HUDEP-2 (cell line): ENCODE measurements around the gene SLC25A1.

Experiments used
- DNase-seq, 76 experiments: peaks; one replicate each; lab custom pipeline; 2025; ENCODE audit not compliant: unreplicated experiment in 76 of 76; lab: John Stamatoyannopoulos, UW

SLC25A1 gene

DNA sequence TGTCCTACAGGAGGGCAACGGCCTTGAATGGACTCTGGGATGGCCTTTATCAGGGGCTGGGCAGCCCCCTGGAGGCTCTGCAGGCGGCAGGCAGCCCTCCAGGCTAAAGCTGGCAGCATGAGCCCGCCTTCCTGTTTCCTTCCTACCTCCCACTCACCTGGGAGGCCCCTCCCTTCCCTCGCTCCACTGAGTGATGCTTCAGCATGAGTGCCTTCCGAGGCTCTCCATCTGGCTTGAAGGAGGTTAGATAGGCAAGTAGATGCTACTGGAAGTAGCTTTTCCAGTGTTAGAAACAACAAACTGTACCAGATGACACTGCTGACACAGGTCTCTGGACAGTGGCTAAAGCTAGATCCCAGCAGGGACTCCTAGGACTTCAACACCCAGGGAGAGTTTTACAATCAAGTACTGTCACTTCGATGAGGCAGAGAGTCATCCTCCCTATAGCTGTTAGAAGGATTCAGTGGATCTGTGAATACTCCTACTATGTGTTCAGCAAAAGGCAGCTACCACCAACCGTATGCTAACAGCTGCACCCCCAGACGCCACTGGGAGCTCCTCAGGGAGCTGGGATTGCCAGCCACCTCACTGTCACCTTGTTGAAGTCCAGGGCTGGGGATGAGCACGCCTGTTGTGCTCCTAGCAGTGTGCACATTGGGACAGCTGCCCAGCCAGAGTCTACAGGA lies 4.1 kb upstream of the SLC25A1 start:
- DNase-seq: no peak

DNA sequence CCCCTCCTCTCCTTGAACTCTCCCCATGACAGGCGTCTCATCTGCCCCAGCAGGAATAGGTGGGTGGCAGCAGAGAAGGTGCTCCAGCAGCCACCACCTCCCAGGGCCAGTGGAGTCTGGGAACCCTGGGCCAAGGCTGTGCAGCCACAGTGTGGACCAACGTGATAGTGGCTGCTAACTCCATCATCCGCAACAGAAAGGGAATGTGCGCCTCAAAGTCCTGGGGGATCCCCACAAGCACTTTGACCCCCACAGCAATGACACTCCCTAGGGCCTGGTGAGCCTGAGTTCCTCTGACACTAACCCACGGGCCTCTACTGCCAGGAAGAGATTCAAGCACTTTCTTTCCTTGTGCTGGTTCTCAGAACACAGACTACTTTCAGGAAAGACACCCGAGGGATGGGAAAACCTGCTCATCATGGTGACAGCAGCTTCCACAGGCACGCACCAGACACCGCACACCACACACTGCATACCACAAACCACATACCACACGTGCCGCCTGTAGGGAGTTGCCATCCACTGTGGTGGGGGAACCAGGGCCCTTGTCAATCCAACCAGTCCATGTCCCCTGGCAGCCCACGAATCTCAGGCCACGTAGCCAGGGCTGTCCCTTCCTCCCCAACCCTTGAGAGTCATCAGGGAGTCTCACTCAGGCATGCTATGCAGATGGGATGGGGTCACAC lies 3.4 kb upstream of the SLC25A1 start:
- no peak for DNase-seq

DNA sequence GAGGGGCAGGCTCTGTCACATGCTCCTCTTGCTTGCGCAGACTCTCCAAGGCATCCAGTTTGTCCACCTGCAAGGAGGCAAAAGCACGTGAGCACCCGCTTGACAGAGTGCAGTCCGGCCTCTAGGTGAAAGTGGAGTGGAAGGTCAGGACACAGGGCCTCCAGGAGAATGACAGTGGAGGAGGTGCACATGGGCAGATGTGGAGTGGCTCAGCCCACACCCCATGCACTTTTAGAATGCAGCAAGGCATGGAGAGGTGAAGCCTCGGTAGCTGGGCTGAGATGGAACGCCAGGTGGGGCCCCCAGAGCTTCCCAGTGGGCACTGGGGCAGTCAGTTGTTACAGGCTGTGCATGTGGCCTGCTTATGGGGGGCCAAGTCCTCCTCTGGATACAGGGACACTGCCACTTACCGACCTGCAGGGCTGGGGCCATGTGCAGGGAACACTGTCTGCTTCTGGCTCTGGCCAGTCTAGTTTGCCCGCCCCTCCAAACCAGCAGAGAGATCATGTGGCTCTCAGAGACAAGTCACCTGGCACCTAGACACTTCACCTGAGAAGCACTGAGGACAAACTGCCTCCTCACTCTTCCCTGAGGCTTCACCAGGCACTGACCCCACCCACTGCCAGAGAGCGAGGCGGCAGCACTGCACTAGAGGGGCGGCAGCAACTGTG lies 2.3 kb upstream of the SLC25A1 start:
- DNase-seq: no peak

DNA sequence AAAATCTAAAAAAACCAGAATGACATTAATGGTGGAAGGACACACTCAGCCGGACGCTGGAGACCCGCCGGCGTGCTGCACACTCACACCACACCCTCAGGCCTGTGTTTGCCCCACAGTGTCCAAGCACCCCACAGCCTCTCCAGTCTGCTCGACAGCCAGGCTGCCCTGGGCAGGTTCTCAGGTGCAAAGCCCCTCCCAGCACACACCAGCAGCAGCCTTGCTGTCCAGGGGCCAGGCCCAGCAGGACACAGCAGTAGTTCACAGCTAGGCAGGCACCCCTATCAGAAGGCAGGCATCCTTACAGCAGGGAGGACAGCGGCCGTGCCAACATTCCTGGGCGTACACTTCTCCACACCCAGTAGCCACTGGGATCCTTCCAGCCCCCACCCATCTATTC lies 1.7 kb upstream of the SLC25A1 start:
- DNase-seq: no peak

DNA sequence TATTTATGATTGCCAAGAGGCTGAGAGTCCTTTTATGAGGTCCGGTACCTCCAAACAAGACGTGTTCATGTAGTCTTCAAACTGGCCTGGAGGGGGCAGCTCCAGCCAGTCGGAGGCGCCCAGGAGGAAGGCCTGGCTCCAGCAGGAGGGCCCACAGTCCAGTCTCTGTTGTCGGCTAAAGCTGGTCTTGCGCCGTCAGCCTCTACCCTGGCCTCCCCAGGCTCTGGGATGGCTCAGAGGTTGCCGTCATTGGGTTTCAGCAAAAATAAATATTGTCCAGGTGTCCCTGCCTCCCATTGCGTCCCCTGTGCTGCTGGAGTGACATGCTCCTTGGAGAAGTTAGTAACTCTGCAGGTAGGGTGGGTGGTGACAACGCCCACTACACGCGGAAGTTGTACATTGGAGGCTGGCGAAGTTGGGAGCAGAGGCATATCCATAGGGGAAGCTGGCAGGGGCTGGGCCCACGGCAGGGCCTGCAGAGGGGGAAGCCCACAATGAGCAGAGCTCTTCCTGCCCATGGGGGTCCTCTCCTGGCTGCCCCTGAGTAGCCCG lies 1.0 kb upstream of the SLC25A1 start:
- DNase-seq: peak in 68 of 76 experiments; percentile 8 to 75 (median 51)

DNA sequence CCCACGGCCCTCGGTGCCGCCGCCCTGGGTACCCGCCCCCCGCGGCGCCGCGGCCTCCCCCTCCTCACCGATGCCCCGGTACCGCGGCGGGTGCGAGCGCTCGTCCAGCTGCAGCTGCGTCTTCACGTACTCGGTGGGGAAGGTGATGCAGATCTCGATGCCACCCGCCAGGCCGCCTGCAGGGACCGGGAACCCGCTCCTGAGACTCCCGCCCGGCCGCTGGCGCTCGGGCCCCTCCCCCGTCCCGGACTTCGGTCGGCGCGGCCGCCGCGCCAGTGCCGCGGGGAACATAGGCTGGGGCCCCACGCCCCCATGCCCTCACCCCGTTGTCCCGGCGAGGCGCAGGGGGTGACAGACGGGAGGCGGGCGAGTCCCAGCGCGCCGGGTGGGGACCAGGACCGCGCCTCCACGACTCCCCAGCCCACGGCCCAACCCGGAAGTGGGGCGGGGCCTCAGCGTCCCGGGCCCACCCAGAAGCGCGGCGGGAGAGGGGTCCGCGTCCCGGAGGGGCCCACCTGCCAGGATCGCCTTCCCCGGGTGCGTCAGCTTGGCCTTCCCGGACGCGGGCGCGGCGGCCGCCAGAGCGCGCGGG lies 375 bp downstream of the SLC25A1 start:
- peak in 16 of 76 experiments; percentile 29 to 68 (median 49) for DNase-seq

DNA sequence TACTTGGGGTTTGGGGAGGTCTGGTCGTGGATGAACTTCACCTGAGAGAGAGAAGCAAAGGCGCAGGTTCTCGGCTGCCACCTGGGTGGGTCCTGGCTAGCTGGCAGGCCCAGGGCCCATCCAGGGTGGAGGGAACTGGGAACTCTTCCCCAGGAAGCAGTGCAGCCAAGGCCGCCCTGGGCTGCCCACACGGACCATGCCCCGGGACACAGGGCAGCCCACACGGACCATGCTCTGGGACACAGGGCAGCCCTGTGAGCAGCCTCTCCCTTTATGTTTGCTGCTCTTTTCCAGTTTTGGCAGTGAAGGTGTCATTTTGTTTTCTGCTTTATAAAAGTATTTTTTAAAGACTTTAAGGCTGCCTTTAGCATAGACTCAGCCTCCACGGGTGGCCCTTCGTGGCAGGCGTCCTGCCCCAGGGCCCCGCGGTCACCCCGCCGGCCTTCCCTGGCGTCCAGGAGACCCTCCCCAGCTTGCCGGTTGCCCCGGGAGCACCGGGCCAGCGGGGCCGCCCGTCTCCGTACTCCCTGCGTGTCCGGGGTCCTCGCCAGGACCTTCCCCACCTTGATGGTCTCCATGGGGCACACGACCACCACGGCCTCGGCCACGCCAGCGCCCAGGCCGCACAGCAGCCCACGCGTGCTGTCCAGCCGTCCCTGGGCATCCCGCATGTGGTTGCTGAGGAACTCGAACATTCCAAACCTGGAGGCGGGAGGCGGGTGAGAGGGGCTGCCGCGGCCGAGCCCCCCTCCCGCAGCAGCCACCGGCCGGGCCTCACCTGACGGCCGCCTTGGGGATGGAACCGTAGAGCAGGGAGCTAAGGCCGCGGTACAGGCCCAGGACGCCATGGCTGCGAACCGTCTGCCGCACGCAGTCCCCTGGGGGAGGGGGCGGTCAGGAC lies 1.1 kb downstream of the SLC25A1 start:
- no peak for DNase-seq

DNA sequence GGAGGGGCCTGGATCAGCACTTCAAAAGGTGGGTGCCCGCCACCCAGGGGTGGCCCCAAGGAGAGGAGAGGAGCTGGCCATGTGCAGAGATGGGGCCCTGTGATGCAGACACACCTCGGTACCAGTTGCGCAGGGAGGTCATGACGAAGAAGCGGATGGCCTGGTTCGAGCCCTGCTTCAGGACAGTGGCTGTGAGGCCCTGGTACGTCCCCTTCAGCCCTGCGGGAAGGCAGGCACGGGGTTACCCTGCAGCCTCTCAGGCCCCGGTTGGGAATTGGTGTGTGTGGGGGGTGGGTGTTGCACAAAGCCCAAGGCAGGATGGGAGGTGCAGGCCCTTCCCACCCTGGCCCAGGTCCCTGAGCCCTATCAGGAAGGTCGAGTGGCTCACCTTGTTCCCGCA lies 1.8 kb downstream of the SLC25A1 start:
- DNase-seq: no peak

DNA sequence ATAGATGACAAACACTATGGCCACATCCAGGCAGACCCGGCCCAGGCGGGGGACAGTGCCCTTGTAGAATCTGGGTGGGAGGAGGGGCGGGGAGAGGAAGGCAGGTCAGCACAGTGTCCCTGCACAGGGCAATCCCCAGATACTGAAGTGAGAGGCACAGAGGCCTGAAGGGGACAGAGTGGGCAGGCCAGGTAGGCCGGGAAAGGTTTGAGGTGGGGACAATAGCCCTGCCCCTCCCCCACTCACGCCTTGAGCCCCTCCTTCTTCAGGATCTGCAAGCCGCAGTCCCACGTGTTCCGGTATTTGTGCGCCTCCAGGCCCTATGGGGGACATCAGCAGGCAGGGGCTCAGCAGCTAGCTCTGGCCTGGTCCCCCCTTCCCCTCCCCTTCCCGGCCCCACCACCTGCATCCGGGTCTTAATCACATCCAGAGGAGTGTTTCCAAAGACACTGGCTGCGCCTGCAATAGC lies 2.3 kb downstream of the SLC25A1 start:
- DNase-seq: no peak

DNA sequence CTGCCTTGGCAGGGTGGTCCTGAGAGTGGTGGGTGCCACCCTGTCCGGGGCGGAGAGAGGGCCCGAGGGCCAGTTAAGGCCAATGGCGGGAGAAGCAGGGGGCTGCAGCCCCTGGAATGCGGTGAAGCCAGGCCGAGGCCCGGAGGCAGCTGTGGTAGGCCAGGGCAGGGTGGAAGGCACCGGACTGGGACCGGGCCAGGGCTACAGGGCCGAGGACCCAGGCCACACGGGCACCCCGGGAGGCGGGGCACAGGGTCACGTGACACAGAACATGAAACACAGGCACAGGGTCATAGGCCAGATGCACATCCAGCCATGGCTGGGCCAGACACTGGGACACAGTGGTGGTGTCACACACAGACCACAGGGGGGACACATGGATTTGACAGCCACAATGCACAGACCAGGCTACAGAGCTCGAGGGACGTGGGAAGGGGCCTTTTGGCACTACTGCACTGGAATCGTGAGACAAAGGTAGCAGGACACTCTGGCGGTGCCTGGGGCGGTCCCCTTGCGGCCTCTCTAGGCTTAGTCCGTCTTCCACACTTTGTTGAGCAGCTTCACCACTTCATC lies 2.8 kb downstream of the SLC25A1 start:
- DNase-seq: peak in 2 of 76 experiments; percentile 15 to 16

DNA sequence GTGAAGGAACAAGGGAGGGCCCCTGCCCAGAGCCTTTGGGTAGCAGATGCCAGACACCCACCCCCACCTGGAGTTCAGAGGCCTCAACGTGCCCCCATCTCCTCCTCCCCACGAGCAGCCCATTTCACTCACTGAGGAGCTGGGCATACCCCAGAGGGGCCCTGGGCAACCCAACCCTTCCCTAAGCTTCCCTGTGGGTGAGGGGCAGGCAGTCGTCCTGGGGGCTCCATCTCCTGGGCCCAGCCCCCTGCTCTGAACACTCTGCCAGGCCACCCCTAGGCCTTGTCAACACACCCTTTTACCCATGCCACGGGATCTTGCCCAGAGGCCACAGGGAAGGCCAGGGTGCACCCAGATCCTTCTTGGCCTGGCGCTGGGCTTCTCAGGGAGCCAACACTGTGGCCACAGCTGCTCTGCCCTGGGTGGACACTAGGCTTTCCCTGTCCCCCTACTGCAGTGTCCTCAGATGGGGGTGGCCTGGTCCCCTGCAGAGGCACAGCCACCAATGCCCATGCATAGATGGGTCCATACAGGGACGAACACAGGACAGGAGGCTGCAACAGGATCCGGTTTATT lies 3.4 kb downstream of the SLC25A1 start:
- DNase-seq: no peak

DNA sequence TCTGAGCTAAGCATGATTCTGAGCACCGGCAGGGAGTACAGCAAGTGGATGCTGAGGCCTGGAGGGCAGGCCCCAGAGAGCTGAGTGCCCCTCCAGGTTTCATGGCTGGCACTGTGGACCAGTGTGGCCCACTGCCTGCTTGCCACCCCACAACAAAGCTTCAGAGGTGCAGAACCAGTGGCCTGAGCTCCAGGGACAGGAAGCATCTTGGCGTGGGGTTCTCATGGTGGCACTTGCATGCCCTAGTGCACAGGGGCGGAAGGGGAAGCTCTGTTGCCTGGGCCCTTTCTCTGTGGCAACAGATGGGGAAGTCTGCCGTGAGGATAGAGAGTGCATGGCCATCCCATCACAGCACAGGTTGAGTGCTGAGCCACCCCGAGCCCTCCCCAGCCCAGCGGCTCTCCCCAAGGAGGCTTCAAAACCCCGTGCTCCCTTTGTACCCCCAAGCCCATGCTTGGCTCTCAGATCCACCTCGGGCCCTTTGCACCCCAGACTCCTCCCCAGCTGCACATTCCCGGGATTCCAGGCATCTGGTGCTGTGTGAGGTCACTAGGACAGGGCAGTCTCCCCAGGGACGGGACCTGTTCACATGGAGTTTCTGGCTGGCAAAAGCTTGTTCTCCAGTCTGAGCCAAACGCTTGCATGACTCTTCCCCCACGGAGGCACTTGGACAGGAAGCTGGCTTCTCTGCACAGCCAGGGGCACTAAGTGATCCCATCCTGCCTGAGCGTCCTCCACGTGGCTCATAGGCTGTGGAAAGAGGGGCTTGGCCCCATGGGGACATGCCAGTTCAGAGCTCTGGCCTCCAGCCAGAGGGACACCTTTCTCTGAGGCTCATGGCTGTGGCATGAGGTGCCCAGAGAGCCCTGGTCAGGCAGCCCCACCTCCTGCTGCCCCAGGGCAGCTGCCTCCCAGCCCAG lies 4.2 kb downstream of the SLC25A1 start:
- no peak for DNase-seq

DNA sequence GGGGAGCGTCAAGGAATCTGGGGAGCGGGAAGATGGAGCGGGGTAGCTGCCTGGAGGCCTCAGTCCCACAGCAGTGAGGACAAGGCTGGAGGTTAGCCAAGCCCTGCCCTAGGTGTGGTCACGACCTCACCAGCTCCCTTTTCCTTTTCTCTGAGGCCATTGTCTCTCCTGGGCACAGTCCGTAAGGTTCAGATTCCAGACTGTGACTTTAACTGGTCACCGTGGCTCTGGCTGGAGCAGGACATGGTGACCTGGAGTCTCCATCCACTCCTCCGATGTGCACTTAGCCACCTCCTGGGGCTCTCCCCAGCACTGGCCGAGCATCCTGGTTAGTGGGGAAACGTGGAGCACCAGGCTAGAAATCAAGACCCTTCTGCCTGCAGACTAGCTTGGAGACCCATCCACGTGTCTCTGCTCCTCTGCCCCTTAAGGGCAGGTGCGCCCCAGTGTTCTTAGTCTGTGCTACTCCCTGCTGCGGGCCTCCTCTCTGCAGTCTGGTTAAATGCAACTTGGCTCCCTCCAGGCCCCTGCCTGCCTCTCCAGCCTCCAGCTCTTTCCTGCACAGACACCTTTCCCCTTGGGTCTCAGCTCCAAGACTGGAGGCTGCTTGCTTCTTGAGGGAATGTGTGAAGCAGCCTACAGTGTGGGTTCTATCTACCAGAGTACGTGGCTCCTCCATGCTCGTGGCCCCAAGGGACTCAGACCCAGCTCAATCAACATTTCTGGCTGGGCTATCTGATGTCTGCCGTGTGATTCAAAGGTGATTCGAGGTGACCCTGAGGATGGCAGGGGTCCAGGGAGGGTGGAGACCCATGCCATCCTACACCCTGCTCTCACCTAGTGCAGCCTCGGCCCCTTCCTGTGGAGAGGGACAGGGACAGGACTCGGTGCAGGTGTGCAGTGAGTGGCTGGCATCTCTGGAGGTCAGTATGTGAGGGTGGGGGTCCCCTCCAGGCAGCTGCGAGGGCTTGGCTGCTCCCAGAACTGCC lies 5.2 kb downstream of the SLC25A1 start:
- peak in 41 of 76 experiments; percentile 8 to 59 (median 33) for DNase-seq

DNA sequence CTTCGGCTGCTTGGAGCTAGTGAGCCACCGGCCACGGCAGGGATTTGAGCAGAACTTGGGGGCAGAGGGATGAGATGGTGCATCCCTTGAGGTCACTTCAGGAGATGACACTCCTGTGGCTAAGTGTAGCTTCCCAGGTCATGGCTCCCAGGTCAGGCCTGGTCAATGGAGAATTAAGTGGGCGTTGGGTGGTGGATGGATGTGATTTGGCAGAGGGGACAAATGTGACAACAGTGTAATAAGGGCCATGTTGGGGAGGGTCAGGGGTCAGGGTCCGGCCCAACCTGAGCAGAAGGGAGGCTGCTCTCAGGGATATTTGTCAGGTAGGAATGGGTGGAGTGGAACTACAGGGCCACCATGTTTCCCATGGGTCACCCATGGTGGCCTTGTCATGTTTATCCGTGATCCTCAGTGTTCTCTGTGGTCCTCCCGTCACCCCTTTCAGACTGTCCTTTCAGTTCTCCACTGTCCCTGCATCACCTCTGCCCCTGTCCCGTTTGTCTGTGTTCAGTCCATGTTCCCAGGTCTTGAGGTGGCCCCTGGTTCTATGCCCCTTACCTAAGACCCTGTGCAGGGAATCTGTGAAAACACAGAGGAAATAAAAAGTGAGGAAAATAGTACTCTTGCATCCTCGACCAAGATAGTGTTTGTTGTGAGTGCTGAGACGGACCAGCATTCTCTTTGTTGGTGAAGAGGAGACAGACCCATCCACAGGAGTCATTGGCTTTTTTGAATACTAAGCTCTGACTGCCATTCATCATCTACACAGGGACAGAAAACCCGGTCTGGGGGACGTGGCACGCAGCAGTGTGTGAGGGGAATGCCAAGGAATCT lies 6.1 kb downstream of the SLC25A1 start:
- peak in 1 of 76 experiments; percentile 17 for DNase-seq

DNA sequence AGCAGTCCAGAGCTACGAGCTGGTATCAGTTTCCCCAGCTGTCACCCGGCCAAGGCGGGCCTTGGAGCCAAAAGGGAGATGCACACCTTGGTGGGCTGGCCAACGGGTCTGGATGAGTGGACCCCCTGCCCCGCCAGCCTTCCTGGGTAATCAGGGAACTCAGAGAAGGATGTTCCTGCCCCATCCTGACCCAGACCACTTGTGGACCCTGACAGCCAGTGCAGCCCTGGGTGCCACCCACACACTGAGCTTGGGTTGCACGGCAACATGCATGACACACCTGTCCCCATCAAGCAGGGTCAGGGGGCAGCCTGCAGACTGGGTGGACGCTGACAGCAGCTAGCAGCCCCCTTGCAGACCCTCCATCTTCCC lies 8.6 kb downstream of the SLC25A1 start:
- DNase-seq: no peak
